ENCODE measurements around the gene UBE2E2.
"Not testable (repeated sequence)": the region's sequence is repeated elsewhere in the genome, so short reads cannot be mapped to it uniquely, and the experiment has no call there.

The UBE2E2 gene

GRCh38 chr3:23329471-23330105, 126.5 kb downstream of the UBE2E2 start:
- no peak for DNase-seq (ENCODE audit: low spot score)

- no peak for DNase-seq (ENCODE audit: low spot score)
Observed at GRCh38 chr3:23330568-23330967, 127.4 kb downstream of the UBE2E2 start.

- DNase-seq (ENCODE audit: low spot score): no peak
Observed at GRCh38 chr3:23331141-23331935, 128.2 kb downstream of the UBE2E2 start.

- DNase-seq (ENCODE audit: low spot score): no peak
Observed at GRCh38 chr3:23333633-23334032, 130.5 kb downstream of the UBE2E2 start.

GRCh38 chr3:23336853-23337252, 133.7 kb downstream of the UBE2E2 start:
- DNase-seq (ENCODE audit: low spot score): not testable (repeated sequence)

- DNase-seq (ENCODE audit: low spot score): no peak
Observed at GRCh38 chr3:23341147-23341838, 138.2 kb downstream of the UBE2E2 start.

- no peak for DNase-seq (ENCODE audit: low spot score)
Observed at GRCh38 chr3:23342343-23342742, 139.2 kb downstream of the UBE2E2 start.

GRCh38 chr3:23343509-23343908, 140.4 kb downstream of the UBE2E2 start:
- DNase-seq (ENCODE audit: low spot score): no peak

- DNase-seq (ENCODE audit: low spot score): no peak
Observed at GRCh38 chr3:23344886-23345285, 141.8 kb downstream of the UBE2E2 start.

GRCh38 chr3:23349444-23349843, 146.3 kb downstream of the UBE2E2 start:
- not testable (repeated sequence) for DNase-seq (ENCODE audit: low spot score)

GRCh38 chr3:23356169-23356568, 153.0 kb downstream of the UBE2E2 start:
- no peak for DNase-seq (ENCODE audit: low spot score)

- no peak for DNase-seq (ENCODE audit: low spot score)
Observed at GRCh38 chr3:23356923-23357322, 153.8 kb downstream of the UBE2E2 start.

GRCh38 chr3:23359116-23359515, 156.0 kb downstream of the UBE2E2 start:
- DNase-seq (ENCODE audit: low spot score): no peak

GRCh38 chr3:23365066-23365465, 161.9 kb downstream of the UBE2E2 start:
- DNase-seq (ENCODE audit: low spot score): no peak

GRCh38 chr3:23368731-23369130, 165.6 kb downstream of the UBE2E2 start:
- no peak for DNase-seq (ENCODE audit: low spot score)

GRCh38 chr3:23372285-23372684, 169.2 kb downstream of the UBE2E2 start:
- no peak for DNase-seq (ENCODE audit: low spot score)

GRCh38 chr3:23376516-23377248, 173.6 kb downstream of the UBE2E2 start:
- no peak for DNase-seq (ENCODE audit: low spot score)

GRCh38 chr3:23377928-23378672, 175.0 kb downstream of the UBE2E2 start:
- no peak for DNase-seq (ENCODE audit: low spot score)

- DNase-seq (ENCODE audit: low spot score): no peak
Observed at GRCh38 chr3:23383875-23384274, 180.7 kb downstream of the UBE2E2 start.

GRCh38 chr3:23385327-23385726, 182.2 kb downstream of the UBE2E2 start:
- DNase-seq (ENCODE audit: low spot score): no peak

GRCh38 chr3:23387286-23387918, 184.3 kb downstream of the UBE2E2 start:
- no peak for DNase-seq (ENCODE audit: low spot score)

Measured in CD4-positive, alpha-beta T cell treated with Interleukin-2 at 100 ng/mL for 4 hours (primary cell).